ENCODE data around the gene HIVEP1.

Gene HIVEP1

GRCh38 chr6:12208673-12209072 is 196.6 kb downstream of the HIVEP1 start:
- TF ChIP-seq, protein P1, sequence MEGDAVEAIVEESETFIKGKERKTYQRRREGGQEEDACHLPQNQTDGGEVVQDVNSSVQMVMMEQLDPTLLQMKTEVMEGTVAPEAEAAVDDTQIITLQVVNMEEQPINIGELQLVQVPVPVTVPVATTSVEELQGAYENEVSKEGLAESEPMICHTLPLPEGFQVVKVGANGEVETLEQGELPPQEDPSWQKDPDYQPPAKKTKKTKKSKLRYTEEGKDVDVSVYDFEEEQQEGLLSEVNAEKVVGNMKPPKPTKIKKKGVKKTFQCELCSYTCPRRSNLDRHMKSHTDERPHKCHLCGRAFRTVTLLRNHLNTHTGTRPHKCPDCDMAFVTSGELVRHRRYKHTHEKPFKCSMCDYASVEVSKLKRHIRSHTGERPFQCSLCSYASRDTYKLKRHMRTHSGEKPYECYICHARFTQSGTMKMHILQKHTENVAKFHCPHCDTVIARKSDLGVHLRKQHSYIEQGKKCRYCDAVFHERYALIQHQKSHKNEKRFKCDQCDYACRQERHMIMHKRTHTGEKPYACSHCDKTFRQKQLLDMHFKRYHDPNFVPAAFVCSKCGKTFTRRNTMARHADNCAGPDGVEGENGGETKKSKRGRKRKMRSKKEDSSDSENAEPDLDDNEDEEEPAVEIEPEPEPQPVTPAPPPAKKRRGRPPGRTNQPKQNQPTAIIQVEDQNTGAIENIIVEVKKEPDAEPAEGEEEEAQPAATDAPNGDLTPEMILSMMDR (IDR thresholded peaks at IDR 0.05) = no peak
